ENCODE results near the gene HAL.

HAL gene, protein sequence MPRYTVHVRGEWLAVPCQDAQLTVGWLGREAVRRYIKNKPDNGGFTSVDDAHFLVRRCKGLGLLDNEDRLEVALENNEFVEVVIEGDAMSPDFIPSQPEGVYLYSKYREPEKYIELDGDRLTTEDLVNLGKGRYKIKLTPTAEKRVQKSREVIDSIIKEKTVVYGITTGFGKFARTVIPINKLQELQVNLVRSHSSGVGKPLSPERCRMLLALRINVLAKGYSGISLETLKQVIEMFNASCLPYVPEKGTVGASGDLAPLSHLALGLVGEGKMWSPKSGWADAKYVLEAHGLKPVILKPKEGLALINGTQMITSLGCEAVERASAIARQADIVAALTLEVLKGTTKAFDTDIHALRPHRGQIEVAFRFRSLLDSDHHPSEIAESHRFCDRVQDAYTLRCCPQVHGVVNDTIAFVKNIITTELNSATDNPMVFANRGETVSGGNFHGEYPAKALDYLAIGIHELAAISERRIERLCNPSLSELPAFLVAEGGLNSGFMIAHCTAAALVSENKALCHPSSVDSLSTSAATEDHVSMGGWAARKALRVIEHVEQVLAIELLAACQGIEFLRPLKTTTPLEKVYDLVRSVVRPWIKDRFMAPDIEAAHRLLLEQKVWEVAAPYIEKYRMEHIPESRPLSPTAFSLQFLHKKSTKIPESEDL

DNA sequence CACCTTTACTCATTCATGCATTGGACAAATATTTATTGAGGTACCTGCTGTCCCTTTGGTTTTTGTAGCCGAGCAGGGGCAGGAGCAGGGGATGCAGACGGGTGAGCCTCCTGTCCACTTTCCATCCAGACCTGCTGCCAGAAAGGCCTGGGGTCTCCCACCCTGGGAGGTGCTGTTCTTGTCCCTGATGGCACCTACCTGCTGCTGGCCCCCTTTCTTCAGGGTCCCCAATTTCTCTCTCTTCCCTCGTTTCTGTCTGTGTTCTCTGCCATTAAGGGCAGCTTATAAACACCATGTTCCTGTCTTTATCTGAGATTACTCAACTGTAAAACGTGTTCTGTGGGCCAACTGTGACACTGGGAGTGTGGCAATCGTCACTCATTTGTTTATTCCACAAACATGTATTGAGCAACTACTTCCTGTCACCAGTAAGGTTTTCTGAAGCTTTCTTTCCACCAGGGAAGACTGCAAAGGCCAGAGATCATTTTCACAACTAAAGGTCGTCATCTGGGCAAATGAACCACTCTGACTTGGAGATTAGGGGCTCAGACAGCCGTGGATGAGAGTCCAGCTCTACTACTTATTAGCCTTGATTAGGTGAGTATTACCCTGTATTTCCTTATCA, at the start of gene HAL:
Gene HAL, minus strand, starts transcription at position 311 of the 625 bp plus-strand sequence. CDS start 434 bp downstream, outside the sequence.
- DNase-seq (ENCODE audit: low read depth) = no peak

DNA sequence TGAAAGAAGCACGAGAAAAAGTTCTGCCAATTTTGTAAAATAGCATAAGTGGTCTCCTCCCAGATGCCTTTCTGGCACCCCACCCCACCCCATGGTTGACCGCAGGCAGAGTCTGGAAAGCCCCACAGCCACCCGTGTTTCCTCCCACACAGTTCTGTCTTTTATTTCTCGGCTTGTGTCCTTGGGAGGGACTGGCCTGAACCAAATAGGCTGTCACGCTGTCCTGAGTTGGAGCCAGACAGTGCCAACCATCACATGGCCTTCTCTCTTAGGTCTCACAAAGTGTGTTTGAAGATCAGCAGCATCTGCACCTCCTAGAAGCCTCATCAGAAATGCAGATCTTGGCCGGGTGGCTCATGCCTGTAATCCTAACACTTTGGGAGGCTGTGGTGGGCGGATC, 49.4 kb upstream of the HAL start:
- DNase-seq (ENCODE audit: low read depth) = no peak

DNA sequence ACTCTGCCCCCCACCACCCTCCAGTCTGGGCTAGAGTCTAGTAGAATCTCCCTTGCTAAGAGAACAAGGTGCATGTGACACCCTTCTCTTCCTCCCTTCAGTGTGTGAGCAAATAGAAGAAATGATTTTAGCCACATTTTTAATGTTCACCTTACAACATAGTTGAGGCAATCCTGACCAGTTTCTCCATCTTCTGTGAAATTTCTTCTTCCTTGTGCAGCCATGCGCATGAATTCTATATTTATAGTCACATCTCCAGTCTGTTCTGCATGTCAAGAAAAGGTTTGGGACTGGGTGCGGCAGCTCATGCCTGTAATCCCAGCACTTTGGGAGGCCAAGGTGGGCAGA, 48.8 kb upstream of the HAL start:
- DNase-seq (ENCODE audit: low read depth) = no peak

DNA sequence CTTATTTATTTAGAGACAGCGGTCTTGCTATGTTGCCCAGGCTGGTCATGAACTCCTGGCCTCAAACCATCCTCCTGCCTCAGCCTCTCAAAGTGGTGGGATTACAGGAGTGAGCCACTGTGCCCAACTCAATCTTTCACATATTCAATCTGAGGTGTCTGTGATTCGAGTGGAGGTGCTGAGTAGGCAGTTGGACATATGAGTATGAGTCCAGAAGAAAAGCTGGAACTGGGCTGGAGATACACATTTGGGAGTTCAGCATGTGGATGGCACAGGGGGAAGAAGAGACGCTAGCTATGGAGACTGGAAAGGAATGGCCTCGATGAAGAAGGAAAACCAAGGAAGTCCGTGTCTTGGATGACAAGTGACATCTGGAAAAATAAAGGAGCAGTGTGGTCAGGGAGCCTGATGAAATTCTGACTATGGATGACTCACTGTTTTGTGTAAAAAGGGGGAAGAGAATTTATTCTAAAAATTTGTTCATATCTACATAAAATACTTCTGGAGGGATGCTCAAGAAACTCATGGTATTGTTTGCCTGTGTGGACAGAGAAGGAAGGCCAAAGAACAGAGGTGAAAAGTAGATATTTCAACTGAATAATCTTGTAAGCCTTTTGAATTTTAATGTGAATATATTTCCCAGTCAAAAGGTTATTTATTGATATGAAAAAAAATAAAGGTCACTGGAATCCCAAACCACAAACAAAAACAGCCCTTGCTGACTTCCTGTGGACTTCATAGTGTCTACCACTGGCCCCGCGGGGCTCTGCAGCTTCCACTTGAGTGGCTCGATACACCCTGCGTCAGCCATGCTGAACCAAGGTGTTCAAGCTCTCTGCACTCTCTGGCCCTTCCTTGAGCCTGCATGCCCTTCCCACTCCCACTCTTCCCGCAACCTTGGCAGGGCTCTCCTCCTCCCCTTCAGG, 48.1 kb upstream of the HAL start:
- DNase-seq (ENCODE audit: low read depth) = peak; percentile 60

DNA sequence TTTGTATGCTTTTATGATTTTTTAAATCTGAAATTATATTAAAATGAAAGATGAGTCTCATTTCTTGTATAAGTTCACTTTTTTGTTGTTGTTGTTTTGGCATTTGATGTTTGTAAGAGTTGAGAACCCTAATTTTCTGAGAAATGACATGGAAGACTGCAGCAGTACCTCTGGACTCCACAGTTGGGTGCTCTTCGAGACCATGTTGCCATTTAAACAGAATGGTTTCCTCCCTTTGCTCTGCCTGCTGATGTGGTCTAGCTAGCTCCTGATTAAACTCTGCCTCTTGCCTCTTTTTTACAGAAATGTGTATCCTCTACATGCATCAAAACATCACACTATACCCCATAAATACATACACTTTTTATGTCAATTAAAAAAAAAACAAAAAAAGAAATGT, 45.0 kb upstream of the HAL start:
- DNase-seq (ENCODE audit: low read depth) = no peak

DNA sequence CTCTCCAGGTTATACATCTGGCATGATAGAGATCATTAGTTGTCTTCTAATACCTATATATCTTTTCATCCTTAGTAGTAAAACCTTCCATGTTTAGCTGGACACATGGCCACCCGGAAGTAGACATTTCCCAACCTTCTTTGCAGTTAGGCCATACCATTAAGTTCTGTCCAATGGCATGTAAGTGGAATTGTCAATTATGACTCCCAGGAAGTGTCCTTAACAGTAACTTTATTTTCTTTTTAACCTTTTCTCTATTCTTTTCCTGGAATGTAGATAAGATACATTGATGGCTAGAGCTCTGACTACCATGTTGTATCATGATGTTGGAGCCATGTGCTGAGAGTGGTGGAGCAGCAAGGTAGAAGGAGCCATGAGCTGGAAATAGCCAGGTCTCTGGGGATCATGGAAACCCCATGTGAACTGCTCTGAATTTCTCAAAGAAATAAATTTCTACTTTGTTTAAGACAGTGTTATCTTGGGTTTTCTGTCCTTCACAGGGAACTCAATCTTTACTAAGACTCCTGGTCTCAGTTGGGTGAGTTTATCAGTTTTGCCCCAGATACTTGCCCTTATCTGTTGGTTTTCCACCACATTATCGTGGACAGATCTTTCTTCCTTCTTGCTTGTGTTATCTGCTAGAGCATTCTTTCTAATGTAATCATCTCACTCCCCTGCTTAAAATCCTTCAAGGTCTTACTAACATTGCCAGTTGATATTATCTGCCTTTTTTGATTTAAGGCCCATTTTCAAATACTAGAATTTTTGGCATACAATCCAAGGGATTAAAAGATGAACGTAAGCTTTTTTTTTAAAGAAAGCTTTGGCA, 44.4 kb upstream of the HAL start:
- DNase-seq (ENCODE audit: low read depth) = peak; percentile 11

DNA sequence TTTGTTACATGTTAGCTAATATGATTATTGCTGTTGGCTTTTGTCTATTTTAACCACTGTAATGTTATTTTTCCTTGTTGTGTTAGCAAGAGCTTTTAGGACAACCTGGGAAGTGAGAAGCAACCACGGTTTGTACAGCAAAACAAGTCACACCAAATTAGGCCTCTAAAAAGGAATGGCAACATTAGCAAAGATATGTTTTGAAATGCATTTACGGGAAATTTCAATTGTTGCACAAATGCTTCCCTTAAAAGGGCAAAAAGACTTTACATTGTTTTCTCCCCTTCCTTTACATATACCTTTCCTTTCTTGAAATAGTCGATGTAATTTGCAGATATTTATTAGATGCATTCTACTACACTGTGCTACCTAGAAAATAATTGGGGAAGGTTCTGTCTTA, 43.4 kb upstream of the HAL start:
- no peak for DNase-seq (ENCODE audit: low read depth)

DNA sequence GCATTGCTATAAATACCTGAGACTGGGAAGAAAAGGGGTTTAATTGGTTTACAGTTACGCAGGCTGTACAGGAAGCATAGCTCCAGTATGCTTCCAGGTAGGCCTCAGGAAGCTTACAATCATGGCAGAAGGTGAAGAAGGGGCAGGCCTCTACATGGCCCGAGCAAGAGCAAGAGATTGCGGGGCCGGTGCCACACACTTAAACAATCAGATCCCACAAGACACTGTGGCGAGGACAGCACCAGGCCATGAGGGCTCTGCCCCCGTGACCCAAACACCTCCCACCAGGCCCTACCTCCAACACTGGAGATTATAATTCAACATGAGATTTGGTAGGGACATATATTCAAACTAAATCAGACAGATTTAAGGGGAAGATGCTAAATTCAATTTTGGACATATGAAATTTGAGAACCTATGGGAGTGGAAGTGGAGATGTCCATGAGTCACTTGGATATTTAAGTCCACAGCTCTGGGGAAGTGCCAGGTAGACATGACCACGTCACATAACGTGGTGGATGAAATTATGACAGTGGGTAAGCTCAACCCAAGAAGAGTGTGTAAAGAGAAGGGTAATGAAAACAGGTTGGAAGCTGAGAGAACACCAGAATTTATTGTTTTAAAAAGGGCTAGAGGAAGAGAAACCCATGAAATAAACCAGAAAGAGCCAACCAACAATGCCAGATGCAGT, 40.8 kb upstream of the HAL start:
- peak; percentile 33 for DNase-seq (ENCODE audit: low read depth)

DNA sequence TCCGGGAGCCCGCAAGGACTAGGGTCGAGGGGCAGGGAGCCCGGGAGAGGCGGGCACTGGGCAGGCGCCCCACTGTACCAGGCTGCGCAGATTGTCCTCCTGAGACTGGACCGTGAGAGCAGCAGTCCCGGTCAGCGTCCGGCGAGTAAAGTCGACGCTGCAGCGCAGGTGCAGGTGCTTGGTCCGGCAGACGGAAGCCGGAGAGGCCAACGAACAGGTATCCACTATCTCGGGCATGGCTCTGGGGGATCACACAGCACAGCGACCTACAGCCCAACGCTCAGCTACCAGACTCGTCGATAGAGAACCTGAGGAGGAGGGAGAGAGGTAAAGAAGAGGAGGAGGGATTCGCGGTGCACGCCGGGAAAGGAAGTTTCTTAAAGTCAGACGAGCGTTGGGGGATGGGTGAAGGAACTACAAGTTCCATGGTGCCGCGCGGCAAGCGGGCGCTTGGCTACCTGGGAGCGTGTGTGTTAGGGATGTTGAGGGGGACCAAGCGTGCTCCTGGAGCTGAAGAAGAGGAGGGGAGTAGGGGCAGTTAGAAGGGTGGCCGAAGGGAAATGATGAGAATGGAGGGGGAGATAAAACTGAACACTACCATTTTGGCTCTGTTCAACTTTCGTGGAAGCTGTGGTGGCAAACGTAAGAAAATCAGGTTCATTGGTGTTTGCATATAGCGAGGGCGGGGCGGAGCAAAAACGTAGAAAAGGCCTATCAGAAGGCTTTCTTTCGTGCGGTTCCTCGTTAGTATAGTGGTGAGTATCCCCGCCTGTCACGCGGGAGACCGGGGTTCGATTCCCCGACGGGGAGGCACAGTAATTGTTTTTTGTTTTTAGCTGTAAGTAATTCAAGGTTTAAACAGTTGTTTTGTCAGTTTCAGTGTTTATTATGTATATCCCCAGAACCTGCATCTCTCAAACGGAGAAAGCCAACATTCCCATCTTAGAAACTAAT, 39.4 kb upstream of the HAL start, which contains the start of gene LTA4H:
Gene LTA4H, minus strand, starts transcription at position 305 of the 954 bp plus-strand sequence. Its CDS starts 68 bp downstream, at position 237.
- peak; percentile 98 for DNase-seq (ENCODE audit: low read depth)

DNA sequence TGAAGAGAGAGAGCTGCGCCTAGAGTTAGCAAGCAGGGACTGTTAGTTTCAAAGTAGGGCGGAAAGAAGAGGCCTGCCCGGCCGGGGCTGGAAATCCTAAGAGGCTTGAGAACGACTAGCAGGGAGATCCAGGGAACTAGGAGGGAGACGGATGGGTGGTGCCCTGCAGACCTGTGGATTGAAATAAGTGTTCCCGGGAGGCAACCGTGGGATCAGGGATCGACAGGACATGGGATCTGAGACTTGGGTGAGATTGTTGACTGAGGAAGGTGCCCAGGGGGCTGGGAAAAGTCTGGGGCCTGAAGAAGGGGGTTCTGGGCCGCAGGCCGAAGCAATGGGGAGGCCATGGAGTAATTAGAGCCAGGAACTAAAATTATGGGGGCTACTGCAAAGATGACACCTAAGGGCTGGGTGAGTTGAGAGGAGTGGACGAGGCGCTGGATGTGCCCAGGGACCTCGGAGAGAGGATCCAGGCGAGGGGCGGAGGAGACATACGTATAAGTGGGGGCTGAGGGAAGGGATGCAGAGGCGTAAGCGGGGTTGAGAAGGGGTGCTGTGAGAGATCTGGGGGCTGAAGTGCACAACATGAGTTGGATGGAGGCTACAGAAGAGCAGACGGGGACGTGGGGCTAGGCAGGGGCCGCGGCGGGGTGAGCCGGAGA, 38.6 kb upstream of the HAL start:
- DNase-seq (ENCODE audit: low read depth) = peak; percentile 58

DNA sequence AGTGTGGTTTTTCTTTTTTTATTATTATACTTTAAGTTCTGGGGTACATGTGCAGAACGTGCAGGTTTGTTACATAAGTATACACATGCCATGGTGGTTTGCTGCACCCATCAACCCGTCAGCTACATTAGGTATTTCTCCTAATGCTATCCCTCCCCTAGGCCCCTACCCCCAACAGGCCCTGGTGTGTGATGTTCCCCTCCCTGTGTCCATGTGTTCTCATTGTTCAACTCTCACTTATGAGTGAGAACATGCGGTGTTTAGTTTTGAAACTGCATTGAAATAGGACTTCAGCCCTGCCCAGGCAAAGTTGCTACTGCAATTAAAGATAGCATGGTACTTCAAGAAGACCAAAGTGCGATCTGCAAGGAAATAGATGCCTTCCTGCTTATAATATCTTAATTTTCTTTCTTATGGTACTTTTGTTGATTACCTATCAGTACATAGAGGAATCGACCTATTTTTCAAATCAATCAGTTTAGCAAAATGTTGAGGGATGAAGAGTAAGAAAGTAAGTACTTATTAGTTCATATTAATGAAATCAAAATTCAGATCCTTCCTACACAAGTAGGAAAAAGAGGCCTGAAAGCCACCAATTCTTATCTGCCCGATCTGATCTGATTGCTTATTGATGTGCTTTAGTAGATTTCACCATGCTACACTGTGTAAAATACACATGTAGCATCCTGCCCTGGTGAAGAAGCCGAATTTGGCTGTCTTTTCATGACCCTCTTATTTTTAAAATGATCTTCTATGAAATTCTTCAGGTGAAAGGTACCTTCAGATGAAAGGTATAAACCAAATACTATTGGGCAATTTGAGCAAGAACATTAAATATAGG, 37.6 kb upstream of the HAL start:
- DNase-seq (ENCODE audit: low read depth) = no peak

DNA sequence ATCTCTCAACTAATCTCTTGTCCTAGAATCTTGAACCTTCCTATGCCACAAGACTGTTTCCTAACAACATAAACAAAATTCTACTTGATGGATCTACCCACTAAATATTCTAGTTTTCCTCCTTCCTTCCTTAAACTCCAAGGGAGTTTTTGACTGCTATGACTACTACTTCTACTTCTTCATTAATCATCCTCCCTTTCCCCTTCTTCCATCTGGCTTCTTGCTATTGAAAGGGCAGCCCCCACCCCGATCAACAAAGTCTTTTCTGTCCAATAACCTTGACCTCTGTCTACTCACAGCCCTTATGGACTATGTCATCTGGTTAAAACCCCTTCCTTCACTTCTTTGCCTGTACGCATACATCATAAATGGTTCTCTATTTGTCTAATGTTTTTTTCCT, 33.7 kb upstream of the HAL start:
- no peak for DNase-seq (ENCODE audit: low read depth)

DNA sequence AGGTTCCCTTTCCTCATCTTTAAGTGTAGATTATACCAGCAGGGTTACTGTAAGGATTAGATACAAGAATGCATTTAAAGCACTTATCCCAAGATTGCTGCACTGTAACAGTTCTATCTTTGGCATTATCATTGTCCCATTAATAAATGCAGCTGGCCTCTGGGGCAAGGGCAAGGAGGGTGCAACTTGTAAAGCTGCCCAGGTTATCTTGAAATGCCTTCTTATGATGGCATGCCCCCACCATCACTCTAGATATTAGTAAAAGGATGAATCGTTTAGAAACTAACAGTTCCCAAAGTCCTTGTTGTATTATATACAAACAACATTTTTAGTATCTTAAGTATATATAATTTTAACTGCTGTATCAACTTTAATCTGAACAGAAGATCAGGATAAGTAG, 32.4 kb upstream of the HAL start:
- no peak for DNase-seq (ENCODE audit: low read depth)

DNA sequence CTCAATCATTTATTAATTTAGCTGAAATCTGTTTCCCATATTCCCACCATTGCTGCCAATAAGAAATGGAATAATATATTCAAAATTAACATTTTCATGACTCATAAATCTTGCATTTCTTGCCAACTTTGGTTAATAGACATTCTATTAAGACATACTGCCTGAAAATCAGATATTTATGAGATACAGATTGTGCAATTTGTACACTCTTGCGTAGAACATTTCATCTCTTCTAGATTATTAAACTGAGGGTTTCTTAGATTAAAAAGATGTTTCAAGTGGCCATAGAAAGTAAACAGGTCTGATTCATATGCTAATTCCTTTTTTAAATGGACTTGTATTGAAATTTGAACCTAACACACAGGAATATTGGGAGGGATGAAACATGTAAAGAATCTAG, 30.2 kb upstream of the HAL start:
- no peak for DNase-seq (ENCODE audit: low read depth)

DNA sequence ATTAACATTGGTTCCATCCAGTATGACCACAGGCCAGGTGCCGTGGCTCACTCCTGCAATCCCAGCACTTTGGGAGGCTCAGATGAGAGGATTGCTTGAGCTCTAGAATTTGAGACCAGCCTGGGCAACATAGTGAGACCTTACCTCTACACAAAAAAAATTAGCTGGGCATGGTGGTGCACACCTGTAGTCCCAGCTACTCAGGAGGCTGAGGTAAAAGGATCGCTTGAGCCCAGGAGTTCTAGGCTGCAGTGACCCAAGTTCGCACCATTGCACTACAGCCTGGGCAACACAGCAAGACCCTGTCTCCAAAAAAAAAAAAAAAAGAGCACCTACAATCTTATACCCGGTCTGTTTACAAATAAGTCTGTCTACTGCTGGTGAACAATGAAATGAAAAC, 29.4 kb upstream of the HAL start:
- no peak for DNase-seq (ENCODE audit: low read depth)

DNA sequence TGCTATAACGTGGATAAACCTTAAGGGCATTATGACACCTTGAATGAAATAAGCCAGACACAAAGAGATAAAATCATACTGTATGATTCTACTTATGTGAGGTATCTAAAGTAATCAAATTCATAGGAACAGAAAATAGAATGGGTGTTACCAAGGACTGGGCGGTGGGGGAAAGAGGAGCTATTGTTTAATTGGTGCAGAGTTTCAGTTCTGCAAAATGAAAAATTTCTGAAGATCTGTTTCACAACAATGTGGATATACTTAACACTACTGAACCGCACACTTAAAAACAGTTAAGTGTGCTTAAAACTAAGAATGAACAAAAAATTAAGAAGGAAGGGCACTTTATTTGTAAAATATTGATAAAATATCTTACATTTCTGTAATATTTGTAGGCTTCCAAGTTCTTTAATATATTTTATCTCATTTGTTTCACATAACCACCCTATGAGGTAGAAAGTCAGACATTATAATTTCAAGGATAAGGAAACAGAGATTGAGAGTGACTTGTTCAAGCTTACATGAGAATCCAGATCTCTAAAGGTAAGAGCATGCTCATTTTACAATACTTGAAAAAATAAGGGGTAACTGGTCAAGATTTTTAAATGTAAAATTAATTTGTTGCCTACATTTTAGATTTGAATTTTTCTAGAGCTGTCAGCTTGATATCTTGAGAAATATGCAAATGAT, 24.3 kb upstream of the HAL start:
- no peak for DNase-seq (ENCODE audit: low read depth)

DNA sequence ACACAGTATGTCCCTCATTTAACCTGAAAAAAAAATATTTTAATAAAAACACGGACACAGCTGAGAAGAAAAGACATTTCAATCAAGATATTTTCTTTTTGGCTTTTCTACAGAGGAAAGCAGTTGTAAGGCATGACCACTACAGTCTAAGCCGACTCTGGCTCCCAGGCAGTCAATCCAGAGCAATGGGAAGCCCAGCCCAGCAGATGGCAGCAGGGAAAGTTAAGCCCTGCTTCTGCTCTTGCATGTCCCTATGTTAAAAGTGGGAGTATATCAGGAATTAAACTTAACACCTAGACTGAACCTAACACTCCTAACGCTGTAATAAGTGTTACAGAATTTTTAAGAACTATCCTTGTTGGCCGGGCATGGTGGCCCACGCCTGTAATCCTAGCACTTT, 19.5 kb upstream of the HAL start:
- DNase-seq (ENCODE audit: low read depth) = peak; percentile 39

Data from EH (cell line).